Measurements from ENCODE around the gene SLCO2A1.
A peak's percentile ranks its signal among the peaks of the same experiment; 100 is the strongest.

The SLCO2A1 gene

DNA sequence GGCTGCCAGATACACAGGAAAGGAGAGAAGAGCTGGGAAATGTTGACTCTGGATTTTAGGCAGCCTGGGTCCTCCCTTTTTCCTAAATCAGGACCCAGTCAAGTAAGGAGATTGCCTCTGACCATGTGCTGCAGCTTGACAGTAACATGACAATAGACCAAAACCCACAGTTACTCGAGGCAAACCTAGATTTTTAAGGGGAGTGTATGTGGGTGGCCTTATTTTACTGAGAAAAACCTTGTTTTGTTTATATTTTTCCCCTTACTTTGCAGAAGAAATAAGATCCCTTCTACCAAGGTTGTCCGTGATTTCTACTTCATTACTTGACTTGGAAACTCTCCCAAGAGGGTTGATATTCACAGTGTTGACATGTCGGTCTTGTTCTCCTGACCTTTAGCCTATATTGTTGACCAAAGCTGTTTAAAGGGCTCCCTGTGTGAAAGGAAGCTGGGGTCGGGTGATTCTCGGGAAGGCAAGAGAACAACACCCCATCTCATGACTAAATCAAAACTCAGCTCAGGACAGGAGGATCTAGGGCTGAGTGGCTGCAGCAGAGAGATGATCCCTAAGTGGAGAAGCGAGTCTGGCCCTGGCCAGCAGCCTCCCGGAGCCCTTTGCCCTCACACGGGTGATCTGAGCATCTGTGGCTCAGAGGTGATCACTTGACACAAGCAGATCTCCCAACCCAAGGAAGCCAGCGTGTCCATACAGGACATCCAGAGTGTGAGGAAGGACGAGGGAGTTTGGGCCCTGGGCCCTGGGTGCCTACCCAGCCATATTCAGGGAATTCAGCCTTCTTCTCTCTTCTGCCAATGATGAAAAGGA lies 31.0 kb upstream of the SLCO2A1 start:
- no peak for DNase-seq

DNA sequence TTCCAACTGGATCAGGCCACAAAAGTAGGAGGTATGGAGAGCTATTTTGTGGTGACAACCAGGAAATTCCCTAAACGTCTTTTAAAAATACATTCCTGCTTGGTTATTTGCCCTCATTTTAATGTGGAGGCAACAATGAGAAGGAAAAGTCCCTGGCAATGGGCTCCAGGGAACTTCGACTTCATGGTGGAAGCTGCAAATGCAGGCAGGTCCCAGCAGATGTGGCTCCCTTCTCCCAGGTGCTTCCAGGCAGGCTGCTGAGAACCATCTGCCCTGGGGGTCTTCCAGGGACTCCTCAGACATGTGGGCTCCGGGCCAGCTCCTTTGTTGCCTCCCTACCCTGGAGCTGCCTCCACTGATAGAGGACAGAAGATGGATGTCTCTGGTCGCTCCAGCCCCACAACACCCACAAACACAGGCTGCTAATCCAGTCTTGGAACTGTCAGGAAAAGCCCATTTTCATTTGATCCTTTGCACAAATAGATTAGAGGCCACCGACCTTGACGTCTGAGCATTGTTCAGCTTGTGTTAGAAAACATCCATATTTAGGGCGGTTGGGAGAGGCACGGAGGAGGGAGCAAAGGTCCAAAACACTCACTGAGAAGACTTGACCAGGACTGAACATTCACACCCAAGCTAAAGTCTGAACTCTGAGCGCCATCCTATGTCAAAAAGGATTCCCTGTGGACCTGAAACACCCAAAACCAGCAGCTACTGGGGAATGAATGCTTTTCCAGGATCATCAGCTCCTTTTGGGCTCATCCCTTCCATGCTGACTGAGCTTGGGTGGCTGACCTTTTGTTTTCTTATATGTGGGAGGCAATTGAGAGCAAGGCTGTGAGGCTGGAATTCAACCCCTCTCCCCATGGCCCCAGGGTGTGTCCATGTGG lies 30.2 kb upstream of the SLCO2A1 start:
- DNase-seq: peak; percentile 58

DNA sequence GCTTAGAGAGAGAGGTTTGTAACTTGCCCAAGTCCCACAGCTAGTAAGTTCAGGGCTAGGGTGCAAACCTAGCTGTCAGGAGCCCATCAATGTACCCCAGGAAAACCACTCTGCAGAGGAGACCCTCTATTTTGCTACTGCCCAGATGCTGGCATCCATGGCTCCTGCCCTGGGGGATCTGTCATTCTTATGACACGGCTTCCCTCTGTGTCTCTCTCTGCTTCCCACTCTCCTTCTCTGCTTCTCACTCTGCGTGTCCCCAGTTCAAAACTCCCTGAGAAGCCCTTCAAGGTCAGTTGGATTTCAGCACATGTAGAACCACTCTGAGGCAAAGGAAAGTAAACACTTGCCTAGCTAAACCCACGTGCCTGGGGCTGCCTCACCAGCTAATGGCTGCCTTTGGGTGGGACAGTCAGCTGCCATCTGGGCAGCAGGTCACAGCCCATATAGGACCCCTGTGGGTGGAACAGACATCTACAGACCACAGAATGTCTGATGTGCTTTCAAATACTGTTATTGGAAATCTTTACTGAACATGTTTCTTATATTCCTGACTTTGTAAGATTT lies 29.4 kb upstream of the SLCO2A1 start:
- DNase-seq: no peak

DNA sequence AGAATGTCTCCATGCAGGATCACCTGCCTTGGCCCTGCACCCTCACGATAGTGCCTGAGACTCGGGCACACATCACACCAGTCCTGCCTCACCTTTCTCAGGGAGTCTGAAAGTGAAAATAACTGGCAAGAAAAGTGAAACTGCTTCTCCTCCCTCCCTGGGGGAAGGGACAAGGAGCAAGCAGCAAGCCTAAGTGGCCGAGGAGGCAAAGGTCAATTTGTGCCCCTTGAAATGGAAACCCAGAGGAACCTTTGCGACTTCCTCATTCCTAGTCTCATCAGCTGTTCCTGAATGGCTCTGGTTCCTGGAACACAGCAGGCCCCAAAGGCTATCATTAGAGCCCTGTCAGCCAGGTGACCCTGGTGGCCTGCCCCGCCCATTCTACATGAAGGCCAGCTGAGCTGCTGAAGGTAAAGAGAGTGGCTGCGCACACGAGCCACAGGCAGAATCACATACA lies 28.0 kb upstream of the SLCO2A1 start:
- no peak for DNase-seq

DNA sequence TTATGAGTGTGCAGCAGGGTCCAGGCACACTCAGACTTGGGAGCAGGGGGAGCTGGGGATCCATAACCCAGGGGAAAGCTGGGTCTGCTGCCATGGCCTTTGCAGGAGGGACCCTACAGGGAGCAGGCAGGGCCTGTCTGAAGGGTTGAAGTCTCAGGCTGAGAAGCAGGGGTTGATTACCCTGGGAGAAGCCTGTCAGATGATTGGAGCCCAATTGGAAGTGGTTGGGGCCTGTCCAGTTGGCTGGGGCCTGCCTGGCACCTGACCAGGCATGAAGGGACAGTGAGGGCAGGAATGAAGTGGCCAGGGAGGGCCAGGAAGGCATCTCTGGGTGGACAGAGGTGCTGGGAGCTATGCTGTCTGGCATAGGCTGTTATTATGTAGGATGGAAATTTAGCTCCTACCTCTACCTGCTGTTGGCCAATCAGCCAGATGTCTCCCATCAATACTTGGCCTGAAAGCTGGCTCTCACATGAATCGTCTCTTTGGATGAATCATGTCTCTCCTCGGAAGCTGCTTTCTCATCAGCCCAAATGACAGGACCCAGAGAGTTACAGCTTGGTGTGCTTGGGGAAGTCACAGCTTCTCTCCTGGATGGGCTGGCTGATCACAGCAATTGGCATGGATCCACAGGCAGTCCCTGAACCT lies 27.4 kb upstream of the SLCO2A1 start:
- DNase-seq: no peak

DNA sequence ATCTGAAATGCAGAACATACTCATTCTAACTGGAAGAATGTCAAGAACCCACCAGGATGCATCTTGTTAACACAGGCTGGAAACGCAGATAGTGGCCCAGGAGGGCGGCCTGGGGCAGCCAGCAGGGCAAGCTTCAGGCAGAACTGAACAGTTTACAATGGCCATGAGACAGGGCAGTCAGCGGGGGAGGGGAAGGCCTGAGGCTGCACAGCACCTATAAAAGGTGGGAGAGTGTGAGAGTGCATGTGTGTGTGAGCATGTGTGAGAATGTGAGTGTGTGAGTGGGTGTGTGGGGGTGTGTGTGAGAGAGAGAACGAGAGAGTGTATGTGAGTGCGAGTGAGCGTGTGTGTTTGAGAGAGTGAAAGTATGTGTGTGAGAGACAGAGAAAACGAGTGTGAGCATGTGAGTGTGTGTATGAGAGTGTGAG lies 26.8 kb upstream of the SLCO2A1 start:
- DNase-seq: no peak

DNA sequence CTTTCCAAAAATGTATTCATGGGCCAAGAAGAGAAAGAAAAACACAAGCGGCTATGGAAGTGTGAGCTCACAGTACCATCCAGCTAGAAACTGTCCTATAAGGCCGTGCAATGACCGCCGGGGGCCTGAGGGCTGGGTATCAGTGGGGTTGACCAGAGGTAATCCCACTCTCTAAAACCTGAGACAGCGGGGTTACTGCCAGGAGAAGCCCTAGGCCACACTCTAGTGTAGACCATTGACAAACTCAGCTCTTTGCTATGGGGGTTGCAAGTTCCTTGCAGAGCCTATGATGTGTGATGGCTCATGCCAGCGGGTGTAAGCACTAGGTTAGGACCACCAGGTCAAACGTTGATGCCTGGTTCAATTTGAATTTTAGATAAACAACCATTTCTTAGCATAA lies 25.9 kb upstream of the SLCO2A1 start:
- DNase-seq: no peak

DNA sequence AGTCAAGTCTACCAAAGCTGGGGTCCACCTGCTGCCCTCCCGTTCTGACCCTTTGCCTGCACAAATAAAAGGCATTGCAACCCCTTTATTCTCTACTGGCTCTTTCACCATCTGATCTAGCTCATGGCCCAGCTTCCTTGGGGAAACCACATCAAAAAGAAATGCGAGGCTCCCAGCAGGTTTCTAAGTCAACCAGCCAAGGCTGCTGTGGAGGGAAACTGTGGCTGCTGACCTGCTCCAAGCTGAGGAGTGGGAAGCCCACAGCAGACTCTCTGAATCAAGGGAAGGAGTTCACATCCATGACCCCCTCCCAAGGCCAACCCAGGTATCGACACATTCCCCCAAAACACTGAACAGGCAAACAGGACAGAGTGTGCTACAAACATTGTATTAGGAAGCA lies 25.2 kb upstream of the SLCO2A1 start:
- DNase-seq: no peak

DNA sequence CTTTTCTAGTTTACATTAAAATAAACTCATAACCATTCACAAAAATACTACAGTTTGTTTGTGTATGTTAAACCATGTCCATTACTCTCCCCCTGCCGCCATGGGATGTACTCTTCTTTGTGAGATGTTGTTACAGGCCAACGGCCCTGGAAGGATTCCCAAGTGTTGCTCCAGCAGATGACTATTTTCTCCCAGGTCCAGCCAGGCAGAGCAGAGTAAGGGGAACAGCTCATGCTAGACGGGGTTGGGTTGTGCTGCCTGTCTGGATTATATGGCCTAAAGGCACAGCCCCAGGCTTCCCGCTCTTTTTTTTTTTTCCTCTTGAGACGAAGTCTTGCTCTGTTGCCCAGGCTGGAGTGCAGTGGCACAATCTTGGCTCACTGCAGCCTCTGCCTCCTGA lies 24.5 kb upstream of the SLCO2A1 start:
- no peak for DNase-seq

DNA sequence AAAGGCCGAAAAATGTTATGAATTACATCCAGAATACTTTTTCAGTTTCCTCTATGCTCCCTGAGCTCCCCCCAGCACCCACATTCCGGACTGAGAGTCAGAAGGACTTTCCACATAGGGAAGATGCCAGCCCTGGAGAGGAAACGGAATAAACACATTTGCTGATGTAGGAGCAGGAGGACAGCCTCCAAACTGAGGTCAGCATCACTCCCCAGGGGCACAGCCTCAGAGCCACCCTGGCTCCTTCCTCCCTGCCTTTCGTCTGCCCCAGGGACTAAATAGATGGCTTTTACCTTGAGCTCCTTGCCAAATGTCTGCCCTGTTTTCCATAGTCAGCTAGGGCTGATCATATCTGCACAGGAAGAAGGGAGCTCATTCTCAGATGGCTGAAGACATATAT lies 22.6 kb upstream of the SLCO2A1 start:
- no peak for DNase-seq

DNA sequence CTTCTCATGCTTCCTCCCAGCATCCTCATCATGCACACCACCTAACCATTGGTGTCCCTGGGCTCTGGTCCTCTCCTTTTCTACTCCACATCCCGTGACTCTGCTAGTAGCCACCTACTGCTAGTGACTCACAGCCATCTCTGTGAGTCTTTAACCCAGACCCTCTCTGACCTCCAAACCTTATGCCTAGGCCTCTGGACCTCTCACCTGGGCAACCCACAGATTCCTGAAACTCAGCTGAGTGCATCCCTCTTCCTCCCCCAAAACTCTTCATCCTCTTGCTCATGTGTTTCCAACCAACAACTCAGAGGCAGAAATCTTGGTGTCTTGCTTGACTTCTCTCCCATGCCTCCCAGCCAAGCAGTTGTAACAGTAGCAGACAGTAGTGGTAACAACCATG lies 20.0 kb upstream of the SLCO2A1 start:
- DNase-seq: no peak

DNA sequence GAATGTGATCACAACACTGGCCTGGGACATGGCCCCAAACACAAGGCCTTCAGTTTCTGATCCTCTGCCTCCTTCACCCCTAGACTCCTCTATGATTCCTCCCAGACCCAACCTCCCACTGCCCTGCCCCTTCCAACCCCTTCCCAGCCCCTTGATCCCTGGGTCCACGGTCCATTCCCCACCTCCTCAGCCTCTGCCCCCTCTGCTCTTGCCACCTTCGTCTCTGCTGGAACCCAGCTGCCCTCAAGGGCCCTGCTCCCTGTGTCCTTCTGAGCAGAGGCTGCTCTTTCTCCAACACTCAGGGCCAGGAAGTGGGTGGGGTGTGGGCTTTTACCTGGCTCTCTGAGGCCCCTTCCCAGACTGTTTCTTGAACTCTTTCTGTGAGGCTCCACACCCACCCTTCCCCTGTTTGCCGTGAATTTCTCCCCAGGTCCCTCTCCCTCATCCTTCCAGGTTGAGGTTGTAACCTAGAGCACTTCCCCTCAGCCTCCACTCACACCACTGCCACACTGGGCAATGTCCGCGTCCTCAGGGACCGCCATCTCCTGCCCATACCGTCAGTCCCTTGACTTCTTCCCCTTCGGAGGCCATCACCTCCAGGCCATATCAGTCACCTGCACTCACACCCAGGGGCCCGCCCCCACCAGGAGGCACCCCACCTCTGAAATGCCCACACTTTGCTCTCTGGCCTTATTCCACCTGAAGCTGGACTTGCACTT lies 18.7 kb upstream of the SLCO2A1 start:
- DNase-seq: no peak

DNA sequence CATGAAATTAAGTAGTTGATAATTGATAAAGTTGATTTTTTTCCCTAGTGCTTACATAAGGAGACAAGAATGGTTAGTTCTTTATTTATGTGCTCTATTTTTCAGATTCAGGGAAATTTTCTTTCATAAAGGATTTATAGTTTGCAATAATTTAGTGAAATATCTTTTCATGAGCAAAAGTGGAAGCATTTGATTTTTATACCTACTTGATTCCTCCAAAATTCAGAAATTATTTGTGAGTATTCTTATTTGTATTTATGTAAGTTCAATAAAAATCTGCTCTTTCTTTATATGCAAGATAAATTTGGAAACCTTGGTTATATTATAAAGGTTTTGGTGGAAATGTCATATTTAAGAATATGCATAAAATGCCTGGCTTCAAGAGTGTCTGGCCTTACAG lies 14.7 kb upstream of the SLCO2A1 start:
- DNase-seq: no peak

DNA sequence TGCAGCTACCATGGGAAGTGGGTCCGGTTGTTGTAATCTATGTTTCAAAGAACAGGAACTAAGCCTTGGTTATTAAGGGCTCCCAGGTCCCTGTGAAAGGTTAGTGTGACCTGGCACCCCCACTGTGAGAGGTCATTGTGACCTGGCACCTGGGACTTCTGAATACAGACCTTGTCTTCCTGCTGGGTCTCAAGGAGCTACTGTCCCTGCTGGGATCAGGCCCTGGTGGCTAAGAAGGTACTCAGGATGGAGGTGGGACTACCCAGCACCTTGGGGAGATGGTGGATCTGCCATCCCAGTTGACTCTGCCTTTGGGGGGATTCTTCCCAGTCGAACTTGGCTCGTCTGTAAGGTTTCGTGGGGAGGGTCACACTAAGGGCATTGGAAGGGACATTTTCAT lies 10.3 kb upstream of the SLCO2A1 start:
- DNase-seq: no peak

DNA sequence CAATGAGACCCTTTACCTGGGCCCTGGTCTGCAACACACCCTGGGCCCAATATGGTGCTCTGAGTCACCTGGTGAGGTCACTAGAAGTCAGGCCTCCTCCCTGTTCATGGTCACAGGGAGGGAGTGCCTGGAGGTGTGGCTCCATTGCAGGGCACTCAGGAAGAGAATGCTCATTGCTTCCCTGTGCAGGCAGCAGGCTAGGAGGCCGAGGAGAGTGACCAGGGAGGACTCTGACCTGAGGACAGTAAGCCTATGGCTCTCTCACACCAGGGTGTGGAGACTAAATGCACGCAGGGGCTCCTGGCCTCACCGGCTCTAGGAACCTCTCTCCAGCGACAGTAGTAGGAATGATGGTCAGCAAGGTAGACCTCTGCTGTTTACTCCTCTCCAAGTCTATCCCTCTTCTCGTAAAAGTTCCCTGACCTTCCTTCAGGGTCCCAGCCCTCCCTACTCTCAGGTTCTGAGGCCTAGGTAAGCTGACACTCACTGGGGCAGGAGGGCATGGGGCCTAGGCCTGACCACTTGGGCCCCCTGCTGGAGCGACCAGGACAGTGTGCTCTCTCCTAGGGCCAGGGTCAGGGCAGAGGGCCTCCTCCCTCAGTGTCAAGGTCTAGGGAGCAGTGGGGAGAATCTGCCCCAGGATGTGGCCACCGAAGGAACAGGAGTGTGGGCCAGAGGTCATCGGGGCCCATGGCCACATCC lies 9.6 kb upstream of the SLCO2A1 start:
- DNase-seq: no peak

DNA sequence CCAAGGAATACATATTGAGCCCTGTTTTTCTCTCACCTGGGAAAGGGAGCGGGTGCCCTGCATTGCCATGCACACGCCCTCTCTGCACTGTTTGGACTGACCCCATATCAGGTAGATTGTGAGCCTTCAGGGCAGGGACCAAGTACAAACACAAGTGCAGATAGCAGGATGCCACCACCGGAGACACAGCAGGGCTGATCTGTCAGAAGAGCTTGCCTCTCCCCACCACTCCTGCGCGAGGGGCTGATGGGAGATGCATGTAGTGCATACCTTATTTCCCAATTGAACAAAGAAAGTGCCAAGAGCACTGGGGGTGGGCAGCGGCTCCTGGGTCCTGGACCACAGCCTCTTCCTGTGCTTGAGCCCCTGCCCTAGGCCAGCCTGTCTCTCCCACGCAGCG lies 9.0 kb upstream of the SLCO2A1 start:
- DNase-seq: no peak

DNA sequence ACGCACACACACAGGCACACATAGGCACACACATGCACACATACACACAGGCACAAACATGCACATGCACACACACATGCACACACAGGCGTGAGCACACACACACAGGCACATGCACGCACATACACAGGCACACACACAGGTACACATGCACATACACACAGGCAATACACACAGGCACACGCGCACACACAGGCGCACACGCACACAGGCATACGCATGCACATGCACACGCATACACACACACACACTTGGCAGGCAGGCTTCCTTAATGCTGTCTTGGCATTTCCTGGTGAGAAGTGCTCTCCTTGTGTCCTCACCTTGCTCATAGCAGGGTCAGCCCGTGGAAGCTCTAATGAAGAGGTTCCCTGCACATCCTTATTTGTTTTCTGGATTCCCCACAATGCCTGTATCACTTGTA lies 8.4 kb upstream of the SLCO2A1 start:
- no peak for DNase-seq

DNA sequence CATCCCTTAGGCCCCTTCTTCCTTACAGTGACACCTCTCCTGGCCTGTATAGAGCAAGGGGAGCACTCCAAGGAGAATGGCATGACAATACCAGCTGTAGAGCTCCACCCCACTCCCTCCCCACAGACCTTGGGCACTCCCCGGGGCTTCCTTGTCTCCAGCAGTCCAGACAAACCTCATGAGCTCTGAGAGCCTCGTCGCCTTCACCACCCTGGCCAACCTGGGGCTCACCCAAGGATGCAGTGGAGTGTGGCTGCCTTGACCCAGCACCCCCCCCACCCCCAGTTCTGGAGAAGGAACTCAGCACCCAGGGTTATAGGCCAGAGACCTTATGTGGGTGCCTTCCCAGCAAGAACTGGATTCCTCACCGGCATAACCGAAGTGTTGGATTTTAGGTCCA lies 7.4 kb upstream of the SLCO2A1 start:
- no peak for DNase-seq

DNA sequence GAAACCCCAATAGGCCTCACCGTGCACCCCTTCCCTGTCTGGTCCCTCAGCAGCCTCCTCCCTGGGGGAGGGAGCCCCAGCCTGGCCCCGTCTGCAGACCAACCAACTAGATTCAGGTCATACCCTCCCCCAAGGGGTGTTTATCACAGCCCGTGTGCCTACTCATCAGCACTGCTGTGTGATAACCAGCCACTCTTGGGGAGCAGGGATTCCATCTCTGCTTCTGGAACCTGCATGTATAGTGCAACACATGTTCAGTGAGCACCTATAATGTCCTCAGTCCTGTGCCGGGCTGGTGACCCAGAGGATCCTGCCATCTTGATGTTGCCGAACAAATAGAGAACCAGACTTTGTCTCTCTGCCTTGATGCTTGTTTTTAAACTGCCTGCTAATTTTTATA lies 6.6 kb upstream of the SLCO2A1 start:
- DNase-seq: no peak

DNA sequence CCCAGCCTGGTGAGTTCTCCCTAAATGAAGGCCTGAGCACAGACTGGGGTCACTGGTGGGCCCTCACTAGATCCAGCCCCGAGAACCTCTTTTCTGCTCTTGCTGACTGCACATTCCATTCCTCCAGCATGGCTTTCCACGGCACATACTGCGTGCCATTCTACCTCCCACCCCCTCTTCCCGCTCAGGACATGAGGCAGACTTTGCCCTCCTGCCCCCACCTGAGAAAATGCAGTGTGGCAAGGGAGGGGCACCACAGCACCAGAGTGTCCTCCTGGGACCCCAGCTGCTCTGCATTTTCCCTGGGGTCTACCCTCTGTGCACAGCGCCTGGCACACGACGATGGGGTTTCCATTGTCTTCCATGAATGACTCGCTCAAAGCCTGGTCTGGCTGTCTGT lies 6.1 kb upstream of the SLCO2A1 start:
- no peak for DNase-seq

DNA sequence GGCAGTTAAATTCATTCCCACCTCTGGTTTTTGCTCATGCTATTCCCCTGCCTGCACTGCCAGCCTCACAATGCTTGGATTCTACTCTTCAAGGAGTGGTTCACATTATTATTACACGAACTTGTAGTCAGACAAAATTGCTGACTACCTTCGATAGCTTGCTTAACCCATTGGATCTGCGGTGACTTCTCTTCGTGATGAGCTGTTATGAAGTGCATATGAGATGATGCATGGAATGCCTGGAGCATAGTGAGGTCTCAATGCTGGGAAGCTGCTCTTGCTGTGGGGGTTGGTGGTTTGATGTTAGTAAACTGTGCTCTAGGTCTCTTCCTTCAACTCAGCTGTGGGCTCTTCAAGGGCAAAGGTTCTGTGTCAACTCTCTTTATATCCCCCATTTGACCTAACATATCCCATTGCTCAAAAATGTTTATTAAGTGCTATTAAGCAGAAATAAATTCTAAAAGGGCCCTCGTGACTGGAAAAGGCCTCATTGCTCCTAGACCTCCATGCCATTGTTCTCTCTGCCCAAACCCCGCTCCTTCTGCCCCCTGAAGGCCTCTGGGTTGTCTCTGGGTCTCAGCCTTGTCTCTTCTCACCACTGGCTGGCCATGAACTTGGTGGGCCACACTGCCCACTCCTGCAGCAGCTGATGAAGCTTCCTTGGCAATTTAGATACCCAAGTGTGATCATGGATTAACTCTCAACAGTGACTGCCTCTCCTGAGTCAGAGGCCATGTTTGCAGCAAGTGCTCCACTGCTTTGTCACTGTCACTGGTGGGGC lies 4.5 kb upstream of the SLCO2A1 start:
- peak; percentile 65 for DNase-seq
